Keratinocyte (primary cell): ENCODE measurements around the gene CFP.

Source experiments
- EZH2 ChIP-seq: IDR thresholded peaks from one replicate; pipeline ENCODE4 v1.6.1; 2012; ENCODE audit warnings: inconsistent platforms, mild to moderate bottlenecking, low read length, moderate library complexity
- TF ChIP-seq, protein P1 (sequence below), 3 experiments: IDR thresholded peaks in 1 of 3; conservative IDR thresholded peaks in 1 of 3; optimal IDR thresholded peaks in 1 of 3; 2 replicates in 2 of 3; 3 replicates in 1 of 3; pipeline versions ENCODE3 to v1.5.1; 2011; ENCODE audit warnings: low read length in 3 of 3, mild to moderate bottlenecking in 3 of 3, moderate library complexity in 2 of 3, control low read depth in 1 of 3, inconsistent platforms in 1 of 3; ENCODE audit not compliant: insufficient read depth in 2 of 3; ENCODE audit errors: extremely low read depth in 1 of 3

DNA sequence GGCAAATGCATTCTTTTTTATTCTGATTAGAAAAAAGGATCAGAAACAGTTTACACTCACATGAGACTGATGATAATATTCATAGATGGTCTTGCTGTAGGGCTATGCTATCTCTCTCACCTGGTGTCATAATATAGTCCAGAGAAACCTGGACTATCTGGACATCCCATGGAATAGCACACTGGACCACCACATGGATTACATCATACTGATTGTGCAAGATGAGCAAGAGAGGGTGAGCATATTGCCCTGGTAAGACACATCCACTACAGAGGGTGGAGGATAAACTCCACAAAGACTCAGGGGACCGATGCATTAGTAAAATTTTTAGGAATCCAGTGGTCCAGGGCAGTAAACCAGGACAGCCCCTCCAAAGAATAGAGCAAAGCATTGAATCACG, 18.2 kb downstream of the CFP start:
- TF ChIP-seq, protein P1, sequence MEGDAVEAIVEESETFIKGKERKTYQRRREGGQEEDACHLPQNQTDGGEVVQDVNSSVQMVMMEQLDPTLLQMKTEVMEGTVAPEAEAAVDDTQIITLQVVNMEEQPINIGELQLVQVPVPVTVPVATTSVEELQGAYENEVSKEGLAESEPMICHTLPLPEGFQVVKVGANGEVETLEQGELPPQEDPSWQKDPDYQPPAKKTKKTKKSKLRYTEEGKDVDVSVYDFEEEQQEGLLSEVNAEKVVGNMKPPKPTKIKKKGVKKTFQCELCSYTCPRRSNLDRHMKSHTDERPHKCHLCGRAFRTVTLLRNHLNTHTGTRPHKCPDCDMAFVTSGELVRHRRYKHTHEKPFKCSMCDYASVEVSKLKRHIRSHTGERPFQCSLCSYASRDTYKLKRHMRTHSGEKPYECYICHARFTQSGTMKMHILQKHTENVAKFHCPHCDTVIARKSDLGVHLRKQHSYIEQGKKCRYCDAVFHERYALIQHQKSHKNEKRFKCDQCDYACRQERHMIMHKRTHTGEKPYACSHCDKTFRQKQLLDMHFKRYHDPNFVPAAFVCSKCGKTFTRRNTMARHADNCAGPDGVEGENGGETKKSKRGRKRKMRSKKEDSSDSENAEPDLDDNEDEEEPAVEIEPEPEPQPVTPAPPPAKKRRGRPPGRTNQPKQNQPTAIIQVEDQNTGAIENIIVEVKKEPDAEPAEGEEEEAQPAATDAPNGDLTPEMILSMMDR (optimal IDR thresholded peaks at IDR 0.05 in 1 of 3, IDR thresholded peaks at IDR 0.05 in 1 of 3, conservative IDR thresholded peaks at IDR 0.05 in 1 of 3; ENCODE audit: extremely low read depth in 1 of 3, insufficient read depth in 2 of 3, low read length in 3 of 3): no peak
- no peak for TF ChIP-seq EZH2
